Measurements from ENCODE around the gene CCRL2. TPM values are rescaled to one million over a fixed set of nuclear protein-coding genes. Genes with fewer than 3 reads are reported as not detected.

CCRL2 gene
- total RNA-seq, 1 donor from 2014 or later = not detected

DNA sequence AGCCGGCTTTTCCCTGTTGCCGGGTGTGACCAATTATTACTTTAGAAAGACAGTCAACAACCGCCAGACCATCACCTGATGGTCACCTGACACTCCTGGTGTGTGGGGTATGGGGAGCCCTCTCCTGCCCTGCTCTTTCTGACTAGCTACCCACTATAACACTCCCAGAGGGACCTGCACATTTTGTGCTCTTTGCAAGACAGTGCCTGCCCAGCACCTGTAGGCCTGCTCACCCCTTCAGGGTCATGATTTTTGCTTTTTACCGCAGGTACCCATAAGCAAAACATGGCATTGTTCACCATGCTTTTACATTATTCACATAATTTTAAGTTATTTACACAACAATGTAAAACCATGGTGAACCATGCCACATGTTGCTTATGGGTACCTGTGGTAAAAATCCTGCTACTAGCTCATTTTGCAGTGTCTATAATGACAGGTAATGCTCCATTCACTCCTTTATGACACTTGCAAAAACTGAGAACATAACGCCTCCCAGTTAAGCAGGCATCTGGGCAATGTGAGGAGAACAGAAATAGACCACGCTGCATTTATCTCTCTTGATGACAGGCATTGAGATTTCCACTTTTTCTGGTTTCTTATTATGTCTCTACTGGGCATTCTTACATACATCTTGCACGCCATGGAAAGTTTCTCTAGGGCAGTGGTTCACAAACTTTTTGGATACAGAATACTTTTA is 9.9 kb downstream of the CCRL2 start:
- TF ChIP-seq EZH2phosphoT487 (IDR thresholded peaks at IDR 0.05) (no peak), EZH2 (IDR thresholded peaks at IDR 0.05) (no peak)
- TF ChIP-seq, protein P1, sequence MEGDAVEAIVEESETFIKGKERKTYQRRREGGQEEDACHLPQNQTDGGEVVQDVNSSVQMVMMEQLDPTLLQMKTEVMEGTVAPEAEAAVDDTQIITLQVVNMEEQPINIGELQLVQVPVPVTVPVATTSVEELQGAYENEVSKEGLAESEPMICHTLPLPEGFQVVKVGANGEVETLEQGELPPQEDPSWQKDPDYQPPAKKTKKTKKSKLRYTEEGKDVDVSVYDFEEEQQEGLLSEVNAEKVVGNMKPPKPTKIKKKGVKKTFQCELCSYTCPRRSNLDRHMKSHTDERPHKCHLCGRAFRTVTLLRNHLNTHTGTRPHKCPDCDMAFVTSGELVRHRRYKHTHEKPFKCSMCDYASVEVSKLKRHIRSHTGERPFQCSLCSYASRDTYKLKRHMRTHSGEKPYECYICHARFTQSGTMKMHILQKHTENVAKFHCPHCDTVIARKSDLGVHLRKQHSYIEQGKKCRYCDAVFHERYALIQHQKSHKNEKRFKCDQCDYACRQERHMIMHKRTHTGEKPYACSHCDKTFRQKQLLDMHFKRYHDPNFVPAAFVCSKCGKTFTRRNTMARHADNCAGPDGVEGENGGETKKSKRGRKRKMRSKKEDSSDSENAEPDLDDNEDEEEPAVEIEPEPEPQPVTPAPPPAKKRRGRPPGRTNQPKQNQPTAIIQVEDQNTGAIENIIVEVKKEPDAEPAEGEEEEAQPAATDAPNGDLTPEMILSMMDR (IDR thresholded peaks at IDR 0.05) = no peak
- H3K36me3 ChIP-seq = no peaks in the 10 kb centered on the region
- Mint-ChIP-seq H3K27me3 (ENCODE audit: insufficient read depth, low read depth) (peaks cover 5% of the 10 kb centered on the region), H3K36me3 (no peaks in the 10 kb centered on the region), H3K27ac (no peak overlapping the region), H3K4me3 (no peak overlapping the region), H3K4me1 (peaks cover 6% of the 10 kb centered on the region), H3K9me3 (no peaks in the 10 kb centered on the region)
- no peaks in the 10 kb centered on the region for H3K4me1 ChIP-seq
- no peak overlapping the region for H3K27ac ChIP-seq
- H3K79me2 ChIP-seq (ENCODE audit: low read depth) = no peaks in the 10 kb centered on the region
- no peaks in the 10 kb centered on the region for H3K27me3 ChIP-seq
- H3K9ac ChIP-seq = no peak overlapping the region
- DNase-seq (ENCODE audit: low spot score) = no peak
- H3K9me3 ChIP-seq (ENCODE audit: low read depth) = no peaks in the 10 kb centered on the region
- H3K4me3 ChIP-seq = no peak overlapping the region
- no peaks in the 10 kb centered on the region for H4K20me1 ChIP-seq (ENCODE audit: low read depth)
- H3F3A ChIP-seq (ENCODE audit: low read depth) = no peaks in the 10 kb centered on the region
- H2AFZ ChIP-seq (replicated peaks) = no peak overlapping the region
- H3K4me2 ChIP-seq = no peak overlapping the region

- Mint-ChIP-seq H3K36me3 (no peaks in the 10 kb centered on the region), H3K27ac (no peak overlapping the region)
- H3K27ac ChIP-seq = no peak overlapping the region
Measured at GRCh38 chr3:46417841-46418611, 11.0 kb downstream of the CCRL2 start.

GRCh38 chr3:46419816-46420215 is 12.8 kb downstream of the CCRL2 start:
- H3K4me2 ChIP-seq = no peak overlapping the region
- DNase-seq (ENCODE audit: low spot score) = no peak
- no peak overlapping the region for H3K27ac ChIP-seq
- Mint-ChIP-seq H3K4me3 (no peak overlapping the region), H3K27ac (no peak overlapping the region), H3K36me3 (no peaks in the 10 kb centered on the region), H3K9me3 (no peaks in the 10 kb centered on the region), H3K27me3 (ENCODE audit: insufficient read depth, low read depth) (peaks cover 5% of the 10 kb centered on the region), H3K4me1 (peaks cover 6% of the 10 kb centered on the region)
- H3K36me3 ChIP-seq = no peaks in the 10 kb centered on the region
- no peaks in the 10 kb centered on the region for H3K79me2 ChIP-seq (ENCODE audit: low read depth)
- no peak overlapping the region for H3K9ac ChIP-seq
- no peaks in the 10 kb centered on the region for H3K4me1 ChIP-seq
- TF ChIP-seq EZH2 (IDR thresholded peaks at IDR 0.05) (no peak), EZH2phosphoT487 (IDR thresholded peaks at IDR 0.05) (no peak)
- TF ChIP-seq, protein P1 (IDR thresholded peaks at IDR 0.05) = no peak
- H3K4me3 ChIP-seq = no peak overlapping the region
- H3K27me3 ChIP-seq = no peaks in the 10 kb centered on the region
- H2AFZ ChIP-seq (replicated peaks) = no peak overlapping the region
- no peaks in the 10 kb centered on the region for H3K9me3 ChIP-seq (ENCODE audit: low read depth)
- no peaks in the 10 kb centered on the region for H4K20me1 ChIP-seq (ENCODE audit: low read depth)
- no peaks in the 10 kb centered on the region for H3F3A ChIP-seq (ENCODE audit: low read depth)

More at GRCh38 chr3:46417841-46418611, 11.0 kb downstream of the CCRL2 start:
- no peaks in the 10 kb centered on the region for H3F3A ChIP-seq (ENCODE audit: low read depth)
- peaks cover 5% of the 10 kb centered on the region for H3K27me3 Mint-ChIP-seq (ENCODE audit: insufficient read depth, low read depth)
- no peaks in the 10 kb centered on the region for H3K27me3 ChIP-seq
- H3K4me3 Mint-ChIP-seq = no peak overlapping the region
- H3K79me2 ChIP-seq (ENCODE audit: low read depth) = no peaks in the 10 kb centered on the region
- no peaks in the 10 kb centered on the region for H3K9me3 Mint-ChIP-seq
- no peak for DNase-seq (ENCODE audit: low spot score)
- no peak overlapping the region for H3K9ac ChIP-seq
- no peaks in the 10 kb centered on the region for H3K9me3 ChIP-seq (ENCODE audit: low read depth)
- no peak overlapping the region for H3K4me3 ChIP-seq
- no peaks in the 10 kb centered on the region for H3K4me1 ChIP-seq
- TF ChIP-seq EZH2 (IDR thresholded peaks at IDR 0.05) = no peak
- TF ChIP-seq, protein P1 (IDR thresholded peaks at IDR 0.05) = no peak
- TF ChIP-seq EZH2phosphoT487 (IDR thresholded peaks at IDR 0.05) = no peak
- no peak overlapping the region for H3K4me2 ChIP-seq
- peaks cover 6% of the 10 kb centered on the region for H3K4me1 Mint-ChIP-seq
- no peaks in the 10 kb centered on the region for H4K20me1 ChIP-seq (ENCODE audit: low read depth)
- H3K36me3 ChIP-seq = no peaks in the 10 kb centered on the region
- no peak overlapping the region for H2AFZ ChIP-seq (replicated peaks)

Measured in neural progenitor cell (in vitro differentiated cells).